Cardiac muscle cell (in vitro differentiated cells and primary cell): ENCODE measurements around the gene MRPS18A. TPM values are rescaled to one million over a fixed set of nuclear protein-coding genes. Genes with fewer than 3 reads are reported as not detected.
A peak's percentile ranks its signal among the peaks of the same experiment; 100 is the strongest.

Experiments used
- DNase-seq, 2 donors: peaks; one replicate each; pipeline versions ENCODE4 v3.0.0 to v3.0.0-alpha.2; 2010 to 2017; ENCODE audit warnings: low read depth in 1 of 2, low spot score in 1 of 2
- H3K27ac ChIP-seq: fragments of 200-600 bp; sonication (generic); 2 replicates; pipeline ENCODE4 v1.5.1; 2016
- H3K27me3 ChIP-seq: fragments of 200-600 bp; sonication (generic); 2 replicates; pipeline ENCODE4 v1.6.0; 2016; ENCODE audit warnings: control low read depth
- H3K36me3 ChIP-seq: fragments of 200-600 bp; sonication (generic); 2 replicates; pipeline ENCODE4 v1.5.1; 2016; ENCODE audit warnings: control low read depth
- H3K4me1 ChIP-seq: fragments of 200-600 bp; sonication (generic); 2 replicates; pipeline ENCODE4 v1.8.1; 2017; ENCODE audit warnings: low read depth, mild to moderate bottlenecking, mixed run types
- H3K4me3 ChIP-seq: fragments of 200-600 bp; sonication (generic); 2 replicates; pipeline ENCODE4 v1.5.1; 2016; ENCODE audit warnings: mild to moderate bottlenecking
- H3K9me3 ChIP-seq: fragments of 200-600 bp; sonication (generic); 2 replicates; pipeline ENCODE4 v1.5.1; 2017; ENCODE audit warnings: low read depth, mild to moderate bottlenecking, control low read depth
- CTCF ChIP-seq: IDR thresholded peaks from 2 replicates; pipeline ENCODE4 v1.5.1; 2012; ENCODE audit warnings: low read depth, mild to moderate bottlenecking, low read length
- polyA plus RNA-seq: library from polyadenylated mRNA; unstranded; fragments of >200 nt; fragmentation: Nextera tagmentation; extraction: Ambion mirVana; gene quantifications from 2 replicates; pipeline ENCODE4 v1.2.1, GENCODE V29; 2016
- total RNA-seq: library from RNA; depleted of rRNA; stranded (reverse); fragments of >200 nt; gene quantifications from 2 replicates; pipeline ENCODE4 v1.2.3, GENCODE V29; 2016

MRPS18A gene
- total RNA-seq: 65.9 and 80.2 TPM in 2 replicates
- 87.0 and 94.8 TPM in 2 replicates for polyA plus RNA-seq

GRCh38 chr6:43687437-43688347 lies at the start of gene MRPS18A:
MRPS18A (minus strand) TSS chr6:43687791; CDS start chr6:43687779, 12 bp downstream.
- Histone ChIP-seq H3K27ac (peak within 1 kb of the TSS; percentile 83), H3K27me3 (no peaks in the 10 kb centered on the region), H3K9me3 (no peaks in the 10 kb centered on the region), H3K4me1 (peaks cover 9% of the 10 kb centered on the region), H3K36me3 (no peaks in the 10 kb centered on the region), H3K4me3 (peak within 1 kb of the TSS; percentile 94)
- no peak for TF ChIP-seq CTCF
- DNase-seq: peak; percentile 75 to 87

- Histone ChIP-seq H3K27ac (no peak overlapping the region), H3K27me3 (no peaks in the 10 kb centered on the region), H3K4me1 (peaks cover 3% of the 10 kb centered on the region), H3K4me3 (no peak overlapping the region), H3K36me3 (no peaks in the 10 kb centered on the region), H3K9me3 (no peaks in the 10 kb centered on the region)
- no peak for TF ChIP-seq CTCF
- no peak for DNase-seq
Measured at GRCh38 chr6:43736844-43737243, 49.3 kb upstream of the MRPS18A start.

DNA sequence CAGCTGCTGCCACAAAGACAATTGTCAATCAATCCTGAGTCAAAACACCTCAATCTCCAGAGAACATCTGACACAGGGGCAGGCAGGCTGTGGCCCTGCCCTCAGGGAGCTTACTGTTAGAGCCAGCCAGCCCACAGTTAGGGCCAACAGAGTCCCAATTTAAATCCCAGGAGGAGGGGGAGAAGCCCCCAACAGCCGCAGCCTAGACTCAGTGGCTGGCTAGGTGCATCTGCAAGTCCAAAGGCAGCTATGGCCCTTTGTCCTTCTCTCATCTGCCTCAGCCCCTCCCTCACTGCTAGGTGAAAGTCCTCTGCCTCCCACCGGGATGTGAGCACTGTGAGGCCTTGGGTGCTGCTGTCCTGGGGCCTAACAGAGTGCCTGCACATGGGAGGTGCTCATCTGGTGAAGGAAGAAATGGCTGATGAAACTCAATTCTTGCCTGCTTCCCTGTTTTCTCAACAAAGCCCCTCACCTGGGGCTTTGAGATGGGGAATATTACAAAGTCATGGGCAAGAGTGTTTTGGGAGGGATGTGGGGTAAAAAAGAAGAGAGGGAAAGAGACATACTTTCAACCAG lies 48.7 kb upstream of the MRPS18A start:
- H3K9me3 ChIP-seq: no peaks in the 10 kb centered on the region
- no peak for TF ChIP-seq CTCF
- no peak for DNase-seq
- H3K27ac ChIP-seq: no peak overlapping the region
- no peak overlapping the region for H3K4me3 ChIP-seq
- peaks cover 3% of the 10 kb centered on the region for H3K4me1 ChIP-seq
- H3K27me3 ChIP-seq: no peaks in the 10 kb centered on the region
- no peaks in the 10 kb centered on the region for H3K36me3 ChIP-seq

DNA sequence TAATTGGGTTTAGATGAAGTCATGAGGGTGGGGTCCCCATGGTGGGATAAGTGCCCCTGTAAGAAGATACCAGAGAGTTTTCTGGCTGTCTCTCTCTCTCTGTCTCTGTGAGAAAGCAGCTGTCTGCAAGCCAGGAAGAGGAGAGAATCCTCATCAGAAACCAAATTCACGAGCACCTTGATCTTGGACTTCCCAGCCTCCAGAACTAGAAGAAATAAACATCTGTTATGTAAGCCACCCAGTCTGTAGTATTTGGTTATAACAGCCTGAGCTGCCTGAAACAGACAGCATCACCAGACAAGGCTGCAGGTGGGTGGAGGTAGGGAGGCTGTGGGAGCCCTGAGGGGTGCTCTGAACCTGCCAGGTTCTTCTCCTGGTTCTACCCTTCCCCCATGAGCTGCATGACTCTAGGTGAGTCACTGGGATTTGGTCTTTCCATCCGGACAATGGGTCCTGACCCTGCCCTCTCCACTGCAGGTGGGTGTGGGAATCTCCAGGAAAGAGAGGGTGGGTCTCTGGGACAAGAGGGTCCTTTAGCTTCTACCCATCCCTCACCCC lies 48.1 kb upstream of the MRPS18A start:
- no peak overlapping the region for H3K27ac ChIP-seq
- H3K4me1 ChIP-seq: peaks cover 3% of the 10 kb centered on the region
- H3K9me3 ChIP-seq: no peaks in the 10 kb centered on the region
- no peaks in the 10 kb centered on the region for H3K36me3 ChIP-seq
- DNase-seq: no peak
- TF ChIP-seq CTCF: no peak
- no peaks in the 10 kb centered on the region for H3K27me3 ChIP-seq
- H3K4me3 ChIP-seq: no peak overlapping the region

DNA sequence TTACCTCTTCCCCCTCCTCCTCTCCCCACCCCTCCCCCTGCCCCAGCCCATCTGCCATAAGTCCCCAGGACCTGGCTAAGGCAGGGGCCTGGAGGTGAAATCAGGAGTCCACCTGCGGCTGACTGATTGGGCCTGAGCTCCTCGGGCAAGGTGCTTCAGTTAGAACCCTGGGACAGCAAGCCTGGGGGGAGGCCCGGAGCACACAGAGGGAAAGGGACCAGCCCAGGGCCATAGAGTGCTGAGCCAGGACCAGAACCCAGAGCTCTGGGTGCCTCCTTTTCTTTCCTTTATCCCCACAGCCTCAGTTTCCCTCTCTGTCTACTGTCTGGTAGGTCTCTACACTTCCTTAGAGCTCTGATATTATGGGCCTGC lies 46.7 kb upstream of the MRPS18A start:
- H3K9me3 ChIP-seq: no peaks in the 10 kb centered on the region
- DNase-seq: no peak
- no peak overlapping the region for H3K4me3 ChIP-seq
- no peaks in the 10 kb centered on the region for H3K27me3 ChIP-seq
- TF ChIP-seq CTCF: no peak
- H3K4me1 ChIP-seq: no peaks in the 10 kb centered on the region
- H3K27ac ChIP-seq: no peak overlapping the region
- H3K36me3 ChIP-seq: no peaks in the 10 kb centered on the region
